Fibroblast of the aortic adventitia (primary cell): ENCODE data around the gene XRN1. TPM values are rescaled to one million over a fixed set of nuclear protein-coding genes. Genes with fewer than 3 reads are reported as not detected.
A peak's percentile ranks its signal among the peaks of the same experiment; 100 is the strongest.

Source experiments
- DNase-seq: peaks from one replicate; pipeline ENCODE4 v3.0.0-alpha.2; 2010; ENCODE audit warnings: low read depth
- H3K4me3 ChIP-seq: 2 replicates; pipeline ENCODE4 v1.5.1; 2011; ENCODE audit warnings: low read depth, mild to moderate bottlenecking, control low read depth, low read length, moderate library complexity
- total RNA-seq: library from RNA; depleted of rRNA; stranded (reverse); fragments of >200 nt; gene quantifications from 2 replicates; pipeline ENCODE4 v1.2.3, GENCODE V29; 2012; ENCODE audit warnings: low replicate concordance
- TF ChIP-seq, protein P1 (sequence below): IDR thresholded peaks from 2 replicates; pipeline ENCODE4 v1.5.1; 2011; ENCODE audit warnings: mild to moderate bottlenecking, low read length, control low read depth, inconsistent platforms; ENCODE audit not compliant: insufficient read depth

Gene XRN1, protein sequence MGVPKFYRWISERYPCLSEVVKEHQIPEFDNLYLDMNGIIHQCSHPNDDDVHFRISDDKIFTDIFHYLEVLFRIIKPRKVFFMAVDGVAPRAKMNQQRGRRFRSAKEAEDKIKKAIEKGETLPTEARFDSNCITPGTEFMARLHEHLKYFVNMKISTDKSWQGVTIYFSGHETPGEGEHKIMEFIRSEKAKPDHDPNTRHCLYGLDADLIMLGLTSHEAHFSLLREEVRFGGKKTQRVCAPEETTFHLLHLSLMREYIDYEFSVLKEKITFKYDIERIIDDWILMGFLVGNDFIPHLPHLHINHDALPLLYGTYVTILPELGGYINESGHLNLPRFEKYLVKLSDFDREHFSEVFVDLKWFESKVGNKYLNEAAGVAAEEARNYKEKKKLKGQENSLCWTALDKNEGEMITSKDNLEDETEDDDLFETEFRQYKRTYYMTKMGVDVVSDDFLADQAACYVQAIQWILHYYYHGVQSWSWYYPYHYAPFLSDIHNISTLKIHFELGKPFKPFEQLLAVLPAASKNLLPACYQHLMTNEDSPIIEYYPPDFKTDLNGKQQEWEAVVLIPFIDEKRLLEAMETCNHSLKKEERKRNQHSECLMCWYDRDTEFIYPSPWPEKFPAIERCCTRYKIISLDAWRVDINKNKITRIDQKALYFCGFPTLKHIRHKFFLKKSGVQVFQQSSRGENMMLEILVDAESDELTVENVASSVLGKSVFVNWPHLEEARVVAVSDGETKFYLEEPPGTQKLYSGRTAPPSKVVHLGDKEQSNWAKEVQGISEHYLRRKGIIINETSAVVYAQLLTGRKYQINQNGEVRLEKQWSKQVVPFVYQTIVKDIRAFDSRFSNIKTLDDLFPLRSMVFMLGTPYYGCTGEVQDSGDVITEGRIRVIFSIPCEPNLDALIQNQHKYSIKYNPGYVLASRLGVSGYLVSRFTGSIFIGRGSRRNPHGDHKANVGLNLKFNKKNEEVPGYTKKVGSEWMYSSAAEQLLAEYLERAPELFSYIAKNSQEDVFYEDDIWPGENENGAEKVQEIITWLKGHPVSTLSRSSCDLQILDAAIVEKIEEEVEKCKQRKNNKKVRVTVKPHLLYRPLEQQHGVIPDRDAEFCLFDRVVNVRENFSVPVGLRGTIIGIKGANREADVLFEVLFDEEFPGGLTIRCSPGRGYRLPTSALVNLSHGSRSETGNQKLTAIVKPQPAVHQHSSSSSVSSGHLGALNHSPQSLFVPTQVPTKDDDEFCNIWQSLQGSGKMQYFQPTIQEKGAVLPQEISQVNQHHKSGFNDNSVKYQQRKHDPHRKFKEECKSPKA (N-terminal part only)
- total RNA-seq: 46.9 and 56.3 TPM in 2 replicates

DNA sequence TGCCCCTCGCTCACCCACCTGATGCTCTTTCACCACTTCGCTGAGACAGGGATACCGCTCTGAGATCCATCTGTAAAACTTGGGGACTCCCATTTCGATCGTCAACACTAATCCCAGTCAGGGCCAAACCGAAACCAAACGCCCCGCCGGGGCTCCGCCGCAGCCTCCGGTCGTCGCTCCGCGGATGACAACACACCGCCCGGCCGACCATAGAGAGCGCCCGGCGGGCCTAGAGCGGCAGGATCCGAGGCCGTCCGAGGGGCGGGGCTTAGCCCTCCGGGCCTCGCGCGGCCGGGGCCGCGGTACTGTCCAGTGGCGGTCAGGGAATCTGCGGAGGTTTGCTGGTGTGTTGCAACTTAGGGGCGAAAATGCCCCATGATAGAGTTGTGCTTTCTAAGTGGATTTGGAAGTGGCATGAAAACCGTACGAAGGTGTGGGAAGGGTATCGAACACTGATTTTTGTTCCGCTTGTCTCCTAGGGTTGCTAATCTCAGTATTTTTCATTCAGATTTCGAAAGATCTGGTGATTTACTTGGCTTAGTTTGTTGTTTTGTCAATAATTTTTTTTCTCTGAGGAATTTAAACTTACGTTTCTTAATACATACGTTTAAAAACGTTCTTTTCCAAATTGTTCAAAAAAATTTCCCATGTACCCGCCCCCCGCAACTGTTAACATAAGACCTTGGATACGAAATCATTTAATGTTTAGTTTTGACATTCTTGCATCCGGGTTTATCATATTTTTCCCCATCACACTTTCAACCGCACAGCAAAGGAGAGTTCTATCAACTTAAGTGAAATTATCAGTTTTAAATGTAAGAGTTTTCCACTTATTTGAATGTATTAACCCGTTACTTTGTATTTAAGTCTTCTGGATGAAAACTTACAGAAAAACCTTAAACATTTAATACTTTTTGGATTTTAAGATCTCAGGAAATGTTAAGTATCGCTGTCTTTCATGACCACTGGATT lies at the start of gene XRN1:
Gene XRN1 (minus strand): TSS at position 186 of the 972 bp plus-strand sequence. CDS start 93 bp downstream, at position 93.
- TF ChIP-seq, protein P1, sequence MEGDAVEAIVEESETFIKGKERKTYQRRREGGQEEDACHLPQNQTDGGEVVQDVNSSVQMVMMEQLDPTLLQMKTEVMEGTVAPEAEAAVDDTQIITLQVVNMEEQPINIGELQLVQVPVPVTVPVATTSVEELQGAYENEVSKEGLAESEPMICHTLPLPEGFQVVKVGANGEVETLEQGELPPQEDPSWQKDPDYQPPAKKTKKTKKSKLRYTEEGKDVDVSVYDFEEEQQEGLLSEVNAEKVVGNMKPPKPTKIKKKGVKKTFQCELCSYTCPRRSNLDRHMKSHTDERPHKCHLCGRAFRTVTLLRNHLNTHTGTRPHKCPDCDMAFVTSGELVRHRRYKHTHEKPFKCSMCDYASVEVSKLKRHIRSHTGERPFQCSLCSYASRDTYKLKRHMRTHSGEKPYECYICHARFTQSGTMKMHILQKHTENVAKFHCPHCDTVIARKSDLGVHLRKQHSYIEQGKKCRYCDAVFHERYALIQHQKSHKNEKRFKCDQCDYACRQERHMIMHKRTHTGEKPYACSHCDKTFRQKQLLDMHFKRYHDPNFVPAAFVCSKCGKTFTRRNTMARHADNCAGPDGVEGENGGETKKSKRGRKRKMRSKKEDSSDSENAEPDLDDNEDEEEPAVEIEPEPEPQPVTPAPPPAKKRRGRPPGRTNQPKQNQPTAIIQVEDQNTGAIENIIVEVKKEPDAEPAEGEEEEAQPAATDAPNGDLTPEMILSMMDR: no peak
- peak; percentile 93 for DNase-seq
- H3K4me3 ChIP-seq: peak within 1 kb of the TSS; percentile 99

DNA sequence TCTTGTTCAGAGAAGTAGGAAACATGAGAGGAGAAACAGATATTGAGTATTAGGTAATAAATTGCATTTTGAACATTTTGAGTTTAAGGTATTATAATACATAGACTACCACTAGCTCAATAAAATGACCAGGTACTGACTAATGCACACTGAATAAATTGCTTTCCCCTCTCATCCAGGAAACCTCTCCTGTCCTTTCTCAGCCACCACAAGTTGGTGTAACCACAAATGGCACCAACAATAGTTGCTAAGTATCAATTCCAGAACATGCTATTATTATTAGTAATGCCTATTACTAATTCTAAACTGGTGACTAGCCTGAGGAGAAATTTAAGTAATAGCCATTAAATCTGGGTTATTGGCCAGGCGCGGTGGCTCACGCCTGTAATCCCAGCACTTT lies 47.3 kb upstream of the XRN1 start:
- TF ChIP-seq, protein P1: no peak
- DNase-seq: no peak
- H3K4me3 ChIP-seq: no peak overlapping the region

DNA sequence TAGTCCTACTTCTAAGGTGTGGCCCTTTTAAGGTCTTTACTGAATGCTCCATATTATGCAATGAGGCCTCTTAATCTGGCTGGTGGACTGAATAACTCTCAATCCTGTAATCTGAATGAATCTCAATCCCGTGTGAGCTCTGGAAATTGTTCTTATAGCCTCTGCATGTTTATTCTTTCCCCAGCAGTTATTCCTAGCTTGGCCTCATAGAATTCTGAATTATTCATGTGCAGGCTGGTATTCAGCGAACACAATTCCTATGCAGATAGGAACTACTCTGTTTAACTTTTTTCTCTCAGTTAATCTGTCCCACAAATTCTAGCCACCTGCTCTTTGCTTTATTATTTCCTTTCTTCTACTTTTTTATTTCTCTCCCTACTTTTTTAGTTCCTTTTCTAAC lies 44.3 kb upstream of the XRN1 start:
- no peak for DNase-seq
- TF ChIP-seq, protein P1: no peak
- H3K4me3 ChIP-seq: no peak overlapping the region

DNA sequence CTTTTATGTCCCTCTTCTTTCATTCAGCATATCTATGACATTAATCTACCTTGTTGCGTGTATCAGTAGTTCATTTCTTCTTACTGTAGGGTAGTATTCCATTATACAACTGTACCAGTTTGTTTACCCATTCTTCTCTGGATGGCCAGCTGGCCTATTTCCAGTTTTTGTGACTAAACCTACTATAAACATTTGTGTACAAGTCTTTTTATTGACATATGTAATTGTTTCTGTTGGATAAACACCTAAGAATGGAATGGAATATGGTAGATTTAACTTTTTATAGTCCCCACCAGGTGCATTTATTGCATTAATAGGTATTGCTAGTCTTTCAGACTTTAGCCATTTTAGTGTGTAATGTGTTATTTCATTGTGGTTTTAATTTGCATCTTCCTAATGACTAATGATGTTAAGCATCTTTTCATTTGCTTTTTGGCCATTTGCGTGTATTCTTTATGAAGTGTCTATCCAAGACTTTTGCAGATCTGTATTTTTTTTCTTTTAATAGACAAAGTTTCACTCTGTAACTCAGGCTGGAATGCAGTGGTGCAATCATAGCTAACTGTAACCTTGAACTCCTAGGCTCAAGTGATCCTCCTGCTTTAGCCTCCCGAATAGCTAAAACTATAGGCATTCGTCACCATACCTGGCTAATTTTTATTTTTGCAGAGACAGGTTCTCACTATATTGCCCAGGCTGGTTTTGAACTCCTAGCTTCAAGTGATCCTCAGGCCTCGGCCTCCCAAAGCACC lies 41.9 kb upstream of the XRN1 start:
- H3K4me3 ChIP-seq: no peak overlapping the region
- DNase-seq: no peak
- TF ChIP-seq, protein P1: no peak

DNA sequence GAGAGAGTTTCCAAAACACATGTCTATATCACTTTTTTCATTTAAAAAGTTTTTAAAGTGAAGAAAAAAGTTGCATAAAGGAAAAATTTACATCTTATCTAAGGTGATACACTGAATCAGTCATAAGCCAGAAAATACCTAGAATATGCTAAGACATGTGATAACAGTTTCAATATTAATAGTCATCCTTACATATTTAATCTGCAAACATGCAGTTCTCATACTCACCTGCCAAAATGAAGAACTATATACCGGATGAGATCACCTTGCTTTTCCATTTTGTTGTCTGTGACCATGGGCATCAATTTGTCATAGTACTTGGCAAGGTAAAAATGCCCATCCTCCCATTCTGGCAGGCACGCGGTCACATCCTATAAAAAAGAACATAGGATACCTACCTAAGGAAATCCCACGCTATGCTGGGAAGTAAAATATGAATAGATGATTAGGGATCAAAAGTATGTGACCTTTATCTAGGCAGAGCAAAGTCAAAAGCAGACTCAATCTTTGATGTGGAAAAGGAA lies 37.1 kb upstream of the XRN1 start:
- no peak for DNase-seq
- H3K4me3 ChIP-seq: no peak overlapping the region
- TF ChIP-seq, protein P1: no peak
